OCI-LY7 (cell line): ENCODE measurements around the gene BHLHE41. TPM values are rescaled to one million over a fixed set of nuclear protein-coding genes. Genes with fewer than 3 reads are reported as not detected.

Experiments
- BruUV-seq: library from RNA; stranded (reverse); fragments of 400-500 nt; replicated peaks from 2 replicates; lab custom pipeline; 2021; lab: Mats Ljungman, UMichigan
- CTCF ChIA-PET: fragments of 300-600 bp; sonication (Branson Sonifier 250); formaldehyde crosslinking; loops from one replicate; lab custom pipeline; 2022; ENCODE audit warnings: antibody characterized with exemption; ENCODE audit not compliant: unreplicated experiment; lab: Charles Lee
- POLR2A ChIA-PET: fragments of 300-600 bp; sonication (Branson Sonifier 250); formaldehyde crosslinking; loops from one replicate; lab custom pipeline; 2022; ENCODE audit warnings: antibody characterized with exemption; lab: Charles Lee
- DNase-seq: peaks from one replicate; pipeline ENCODE4 v3.0.0-alpha.2; 2015; ENCODE audit warnings: low spot score
- H2AFZ ChIP-seq: fragments of 200-600 bp; sonication (generic), shearing (Covaris generic); 2 replicates; pipeline ENCODE4 v1.6.1; 2014; ENCODE audit warnings: mild to moderate bottlenecking, antibody characterized with exemption, low read length, moderate library complexity
- H3K27ac ChIP-seq: fragments of 200-600 bp; sonication (generic); 2 replicates; pipeline ENCODE4 v1.5.1; 2014; ENCODE audit warnings: mixed run types, low read depth, mild to moderate bottlenecking, moderate library complexity, low read length, inconsistent platforms; ENCODE audit not compliant: poor library complexity, severe bottlenecking
- H3K36me3 ChIP-seq: fragments of 200-600 bp; sonication (generic); 2 replicates; pipeline ENCODE4 v1.6.1; 2014; ENCODE audit warnings: mild to moderate bottlenecking, antibody characterized with exemption, low read length, moderate library complexity, mixed read lengths; ENCODE audit not compliant: insufficient read depth
- H3K4me1 ChIP-seq: fragments of 200-600 bp; sonication (generic); 2 replicates; pipeline ENCODE4 v1.5.1; 2014; ENCODE audit warnings: mild to moderate bottlenecking, low read length; ENCODE audit not compliant: insufficient read depth, poor library complexity, severe bottlenecking
- H3K4me2 ChIP-seq: fragments of 200-600 bp; sonication (generic); 2 replicates; pipeline ENCODE4 v1.6.1; 2014; ENCODE audit warnings: mild to moderate bottlenecking, low read length
- H3K4me3 ChIP-seq: fragments of 200-600 bp; sonication (generic); 2 replicates; pipeline ENCODE4 v1.5.1; 2014; ENCODE audit warnings: mild to moderate bottlenecking, low read depth, low read length; ENCODE audit not compliant: poor library complexity, severe bottlenecking
- H3K79me2 ChIP-seq: fragments of 200-600 bp; sonication (generic); 2 replicates; pipeline ENCODE4 v1.6.1; 2016; ENCODE audit warnings: low read depth, mild to moderate bottlenecking, low read length, moderate library complexity, mixed read lengths; ENCODE audit not compliant: insufficient read depth
- H3K9me2 ChIP-seq: fragments of 200-600 bp; sonication (generic); 2 replicates; pipeline ENCODE4 v1.6.1; 2016; ENCODE audit warnings: mild to moderate bottlenecking, low read length, mixed read lengths; ENCODE audit not compliant: insufficient read depth
- H3K9me3 ChIP-seq: fragments of 200-600 bp; sonication (generic); 2 replicates; pipeline ENCODE4 v1.6.1; 2014; ENCODE audit warnings: mild to moderate bottlenecking, mixed run types, low read length, mixed read lengths
- H4K20me1 ChIP-seq: fragments of 200-600 bp; sonication (generic); 2 replicates; pipeline ENCODE4 v1.6.1; 2014; ENCODE audit warnings: mild to moderate bottlenecking, antibody characterized with exemption, low read length, moderate library complexity, mixed read lengths; ENCODE audit not compliant: insufficient read depth
- EZH2phosphoT487 ChIP-seq: fragments of 200-600 bp; sonication (generic); IDR thresholded peaks from 2 replicates; pipeline ENCODE4 v1.6.1; 2018; ENCODE audit warnings: low read depth, borderline replicate concordance, mild to moderate bottlenecking, mixed run types, antibody characterized with exemption, low read length, moderate library complexity, mixed read lengths
- intact Hi-C: fragments of 100-400 bp; cut with micrococcal nuclease; formaldehyde crosslinking; loops from one replicate; pipeline ENCODE4 v1.10.0; 2022; ENCODE audit not compliant: unreplicated experiment
- total RNA-seq, 2 experiments: library from RNA; depleted of rRNA in 1 of 2; stranded (reverse); fragments of >200 nt in 1 of 2; shearing (Covaris generic) in 1 of 2; gene quantifications; 2 replicates each; pipeline ENCODE4 v1.2.3, GENCODE V29; 2014 to 2022
- TF ChIP-seq, protein P1 (sequence below): fragments of 200-600 bp; sonication (generic); conservative IDR thresholded peaks from 2 replicates; pipeline ENCODE4 v1.5.1; 2014; ENCODE audit warnings: mild to moderate bottlenecking, antibody characterized with exemption, low read length, moderate library complexity, mixed read lengths

BHLHE41 gene
- total RNA-seq, 2 experiments from 2014 or later = not detected

DNA sequence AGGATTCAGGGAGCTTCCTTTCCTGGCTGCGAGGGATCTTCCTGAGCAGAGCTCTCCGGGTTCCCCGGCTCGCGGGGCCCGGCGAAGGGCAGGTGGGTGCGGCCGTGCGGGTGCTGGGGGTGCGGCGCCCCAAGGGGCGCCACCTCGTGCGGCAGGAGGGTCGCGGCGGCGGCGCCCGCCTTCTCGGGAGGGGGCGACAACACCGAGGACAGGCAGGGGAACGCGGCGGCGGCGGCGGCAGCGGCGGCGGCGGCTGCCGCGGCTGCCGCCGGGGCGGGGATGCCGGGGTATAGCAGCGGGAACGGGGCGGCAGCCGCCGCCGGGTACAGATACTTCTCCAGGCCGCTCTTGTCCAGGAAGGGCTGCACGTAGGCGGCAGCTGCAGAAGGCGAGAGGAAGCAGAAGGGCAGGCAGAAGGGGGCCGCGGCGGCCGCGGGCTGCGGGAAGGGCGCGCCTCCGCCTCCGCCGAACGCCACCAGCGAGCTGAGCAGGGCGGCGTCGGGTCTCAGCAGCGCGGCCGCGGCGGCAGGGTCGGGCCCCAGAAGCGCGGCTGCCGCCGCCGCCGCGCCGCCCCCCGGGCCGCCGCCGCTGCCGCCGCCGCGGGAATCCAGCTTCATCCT, 2.7 kb downstream of the BHLHE41 start:
- no TSS peak for BruUV-seq
- Histone ChIP-seq H3K4me2 (peak overlapping the region; percentile 18; the same call in 1 of the 2 replicates), H3K9me2 (no peaks in the 10 kb centered on the region), H3K4me1 (no peaks in the 10 kb centered on the region), H3K36me3 (no peaks in the 10 kb centered on the region), H4K20me1 (no peaks in the 10 kb centered on the region), H3K9me3 (no peaks in the 10 kb centered on the region), H3K79me2 (no peaks in the 10 kb centered on the region), H3K4me3 (no peak overlapping the region), H3K27ac (no peak overlapping the region), H2AFZ (no peak overlapping the region)
- peak; percentile 3 for DNase-seq
- ChIA-PET CTCF (no interaction called here), POLR2A (no interaction called here)
- peak; percentile 93 for TF ChIP-seq EZH2phosphoT487
- TF ChIP-seq, protein P1, sequence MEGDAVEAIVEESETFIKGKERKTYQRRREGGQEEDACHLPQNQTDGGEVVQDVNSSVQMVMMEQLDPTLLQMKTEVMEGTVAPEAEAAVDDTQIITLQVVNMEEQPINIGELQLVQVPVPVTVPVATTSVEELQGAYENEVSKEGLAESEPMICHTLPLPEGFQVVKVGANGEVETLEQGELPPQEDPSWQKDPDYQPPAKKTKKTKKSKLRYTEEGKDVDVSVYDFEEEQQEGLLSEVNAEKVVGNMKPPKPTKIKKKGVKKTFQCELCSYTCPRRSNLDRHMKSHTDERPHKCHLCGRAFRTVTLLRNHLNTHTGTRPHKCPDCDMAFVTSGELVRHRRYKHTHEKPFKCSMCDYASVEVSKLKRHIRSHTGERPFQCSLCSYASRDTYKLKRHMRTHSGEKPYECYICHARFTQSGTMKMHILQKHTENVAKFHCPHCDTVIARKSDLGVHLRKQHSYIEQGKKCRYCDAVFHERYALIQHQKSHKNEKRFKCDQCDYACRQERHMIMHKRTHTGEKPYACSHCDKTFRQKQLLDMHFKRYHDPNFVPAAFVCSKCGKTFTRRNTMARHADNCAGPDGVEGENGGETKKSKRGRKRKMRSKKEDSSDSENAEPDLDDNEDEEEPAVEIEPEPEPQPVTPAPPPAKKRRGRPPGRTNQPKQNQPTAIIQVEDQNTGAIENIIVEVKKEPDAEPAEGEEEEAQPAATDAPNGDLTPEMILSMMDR = no peak
- intact Hi-C loops = loop anchor here (10.0 kb wide), 1 partner anchor 313 kb away; no protein-coding TSS in a partner anchor

DNA sequence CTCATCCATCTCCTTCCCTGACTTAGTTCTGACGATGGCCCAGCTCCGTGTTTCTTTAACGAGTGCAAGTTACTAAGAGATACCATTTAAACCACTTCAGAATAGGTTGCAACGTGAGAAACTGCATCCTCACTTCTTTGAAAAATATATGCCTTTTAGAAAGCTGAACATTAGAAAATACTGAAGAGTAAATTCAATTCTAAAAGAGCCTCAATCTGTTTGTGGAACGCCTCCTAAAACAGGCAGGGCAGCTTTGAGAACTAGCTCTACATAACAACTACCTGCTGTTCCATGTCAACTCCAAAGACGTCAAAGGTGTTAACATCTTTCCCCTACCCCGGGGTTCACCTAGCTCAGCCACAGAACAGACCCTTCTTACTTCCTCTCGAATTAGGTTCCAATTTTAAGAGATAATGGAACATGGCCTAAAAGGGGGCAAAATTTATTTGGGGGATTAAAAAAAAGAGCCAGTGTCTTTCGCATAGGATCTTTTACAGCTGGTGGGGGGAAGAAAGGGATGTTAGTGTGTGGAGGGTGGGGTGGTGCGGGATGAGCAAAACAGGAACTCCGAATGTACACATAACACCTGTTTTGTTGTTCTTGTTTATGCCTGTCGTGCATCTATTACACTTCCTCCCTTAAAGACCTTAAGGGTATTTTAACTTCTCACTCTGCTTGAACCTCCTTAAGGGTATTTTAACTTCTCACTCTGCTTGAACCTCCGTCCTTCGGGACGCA, 3.3 kb downstream of the BHLHE41 start:
- H2AFZ ChIP-seq = no peak overlapping the region
- H3K4me3 ChIP-seq = no peak overlapping the region
- DNase-seq = no peak
- H3K4me2 ChIP-seq = peak overlapping the region; percentile 18; the same call in 1 of the 2 replicates
- BruUV-seq = no TSS peak
- no peak for TF ChIP-seq EZH2phosphoT487
- TF ChIP-seq, protein P1 = no peak
- intact Hi-C loops = loop anchor here (10.0 kb wide), 1 partner anchor 313 kb away; no protein-coding TSS in a partner anchor
- H3K9me3 ChIP-seq = no peaks in the 10 kb centered on the region
- H3K79me2 ChIP-seq = no peaks in the 10 kb centered on the region
- H3K36me3 ChIP-seq = no peaks in the 10 kb centered on the region
- ChIA-PET CTCF (no interaction called here), POLR2A (no interaction called here)
- H3K27ac ChIP-seq = no peak overlapping the region
- H3K4me1 ChIP-seq = no peaks in the 10 kb centered on the region
- no peaks in the 10 kb centered on the region for H3K9me2 ChIP-seq
- H4K20me1 ChIP-seq = no peaks in the 10 kb centered on the region
